B cell (primary cell): ENCODE results near the gene GATA1. TPM values are rescaled to one million over a fixed set of nuclear protein-coding genes. Genes with fewer than 3 reads are reported as not detected.

Source experiments
- ATAC-seq: fragments of 200-7000 bp; cut with Tn5 transposase; one replicate; pipeline ENCODE4 v1.10.0; 2021; ENCODE audit warnings: low read depth, mild to moderate bottlenecking, moderate number of reproducible peaks, moderate library complexity
- CTCF ChIA-PET: fragments of 350-600 bp; sonication (Branson Sonifier 250); formaldehyde crosslinking; loops from one replicate; lab custom pipeline; 2021; ENCODE audit warnings: antibody characterized with exemption, inconsistent platforms; lab: Charles Lee
- POLR2A ChIA-PET: fragments of 350-600 bp; sonication (Branson Sonifier 250); formaldehyde crosslinking; loops from one replicate; lab custom pipeline; 2021; ENCODE audit warnings: antibody characterized with exemption; lab: Charles Lee
- DNase-seq: peaks from one replicate; pipeline ENCODE4 v3.0.0; 2013
- H2AFZ ChIP-seq: 2 replicates; pipeline ENCODE4 v1.6.1; 2012; ENCODE audit warnings: mild to moderate bottlenecking, low read depth, low read length; ENCODE audit not compliant: insufficient read depth, poor library complexity, severe bottlenecking
- H3K27ac ChIP-seq, 2 donors: 1 replicate in 1 of 2; 2 replicates in 1 of 2; pipeline ENCODE4 v1.5.1; 2012 to 2013; ENCODE audit warnings: low read length in 2 of 2, mild to moderate bottlenecking in 2 of 2, moderate library complexity in 1 of 2
- H3K27me3 ChIP-seq, 4 experiments: fragments of 200-600 bp in 1 of 4; sonication (generic) in 1 of 4; replicated peaks in 1 of 4; 1 replicate in 2 of 4; 2 replicates in 2 of 4; pipeline versions ENCODE4 v1.6.1 to v1.7.0; 2013 to 2016; ENCODE audit warnings: low read length in 3 of 4, mild to moderate bottlenecking in 2 of 4, mixed read lengths in 1 of 4, moderate library complexity in 1 of 4; ENCODE audit not compliant: insufficient read depth in 4 of 4, control insufficient read depth in 3 of 4; ENCODE audit errors: control extremely low read depth in 1 of 4
- H3K36me3 ChIP-seq, 2 experiments: replicated peaks in 1 of 2; 1 replicate in 1 of 2; 2 replicates in 1 of 2; pipeline versions ENCODE4 v1.6.1 to v1.7.1; 2013; ENCODE audit warnings: low read length in 1 of 2; ENCODE audit not compliant: insufficient read depth in 2 of 2, control insufficient read depth in 1 of 2; ENCODE audit errors: control extremely low read depth in 1 of 2, extremely low read depth in 1 of 2
- H3K4me1 ChIP-seq, 2 donors: fragments of 200-600 bp in 1 of 2; sonication (generic) in 1 of 2; 1 replicate in 1 of 2; 2 replicates in 1 of 2; pipeline versions ENCODE4 v1.5.1 to v1.6.1; 2013 to 2017; ENCODE audit warnings: low read length in 2 of 2; ENCODE audit not compliant: control insufficient read depth in 2 of 2, insufficient read depth in 2 of 2
- H3K4me2 ChIP-seq: replicated peaks from 2 replicates; pipeline ENCODE3; 2012; ENCODE audit warnings: mild to moderate bottlenecking, low read depth, low read length; ENCODE audit not compliant: poor library complexity, severe bottlenecking
- H3K4me3 ChIP-seq, 5 experiments: fragments of 200-600 bp in 1 of 5; sonication (generic) in 1 of 5; 1 replicate in 3 of 5; 2 replicates in 2 of 5; pipeline versions ENCODE4 v1.5.1 to v1.7.0; 2011 to 2016; ENCODE audit warnings: low read length in 4 of 5, mild to moderate bottlenecking in 4 of 5, low read depth in 2 of 5, control low read depth in 1 of 5, moderate library complexity in 1 of 5; ENCODE audit not compliant: insufficient read depth in 1 of 5; ENCODE audit errors: control extremely low read depth in 1 of 5, extremely low read depth in 1 of 5
- H3K79me2 ChIP-seq: fragments of 200-600 bp; sonication (generic); one replicate; pipeline ENCODE4 v1.6.0; 2016; ENCODE audit warnings: low read length; ENCODE audit not compliant: control insufficient read depth, insufficient read depth
- H3K9ac ChIP-seq: fragments of 200-600 bp; sonication (generic); 2 replicates; pipeline ENCODE4 v1.6.1; 2017; ENCODE audit warnings: mild to moderate bottlenecking, low read length, moderate library complexity
- H3K9me3 ChIP-seq, 3 donors: one replicate each; pipeline versions ENCODE4 v1.6.1 to v1.7.1; 2013; ENCODE audit warnings: low read length in 2 of 3; ENCODE audit not compliant: control insufficient read depth in 2 of 3, insufficient read depth in 1 of 3; ENCODE audit errors: control extremely low read depth in 1 of 3
- H4K20me1 ChIP-seq: 2 replicates; pipeline ENCODE4 v1.6.0; 2012; ENCODE audit warnings: mild to moderate bottlenecking, low read length; ENCODE audit not compliant: insufficient read depth, control insufficient read depth, poor library complexity, severe bottlenecking
- H3K27ac Mint-ChIP-seq: one replicate; pipeline ENCODE4 v1.8.0; 2021; ENCODE audit warnings: mixed read lengths
- H3K27me3 Mint-ChIP-seq: one replicate; pipeline ENCODE4 v1.8.0; 2021; ENCODE audit warnings: mixed read lengths
- H3K4me1 Mint-ChIP-seq: one replicate; pipeline ENCODE4 v1.8.0; 2021; ENCODE audit warnings: mixed read lengths
- H3K4me3 Mint-ChIP-seq: one replicate; pipeline ENCODE4 v1.8.0; 2021; ENCODE audit warnings: mixed read lengths
- H3K9me3 Mint-ChIP-seq: one replicate; pipeline ENCODE4 v1.8.0; 2022; ENCODE audit warnings: mixed read lengths; ENCODE audit not compliant: insufficient read depth
- CTCF ChIP-seq: fragments of 200-600 bp; IDR thresholded peaks from one replicate; pipeline ENCODE4 v1.8.0; 2022; ENCODE audit warnings: antibody characterized with exemption, mild to moderate bottlenecking
- EZH2 ChIP-seq: IDR thresholded peaks from 2 replicates; pipeline ENCODE4 v1.6.1; 2012; ENCODE audit warnings: borderline replicate concordance, low read depth, mild to moderate bottlenecking, moderate library complexity, low read length; ENCODE audit not compliant: insufficient read depth, poor library complexity, severe bottlenecking
- WGBS: methylation state at CpG from one replicate; pipeline ENCODE4 v1.1.5; 2013; ENCODE audit warnings: missing lambda C conversion rate; ENCODE audit not compliant: insufficient coverage; 5-methylcytosine and 5-hydroxymethylcytosine counted together
- intact Hi-C: fragments of 100-400 bp; cut with micrococcal nuclease; formaldehyde crosslinking; loops from one replicate; pipeline ENCODE4 v1.10.0; 2022
- polyA plus RNA-seq: library from polyadenylated mRNA; depleted of rRNA; stranded (reverse); fragments of >200 nt; gene quantifications from 2 replicates; pipeline ENCODE4 v1.2.3, GENCODE V29; 2012
- total RNA-seq, 2 donors: library from RNA; stranded (reverse); fragments of 120-200 nt in 1 of 2; gene quantifications; 1 replicate in 1 of 2; 2 replicates in 1 of 2; pipeline versions ENCODE4 v1.2.3 to v1.2.4, GENCODE V29; 2013 to 2022

Gene GATA1
- total and polyA plus RNA-seq, 2 donors (not counting 1 experiment from before 2014, with no cell fraction given), result not detected

- H3K4me3 ChIP-seq, result no peak overlapping the region
- no peaks in the 10 kb centered on the region for H4K20me1 ChIP-seq
- H3K27me3 Mint-ChIP-seq, result peaks cover 53% of the 10 kb centered on the region
- H3K79me2 ChIP-seq, result no peaks in the 10 kb centered on the region
- intact Hi-C loops, result no loop called here
- no peak overlapping the region for H3K27ac Mint-ChIP-seq
- H3K36me3 ChIP-seq, result no peaks in the 10 kb centered on the region
- H3K27me3 ChIP-seq, result peaks cover 0 to 34% (median 8%) of the 10 kb centered on the region in 4 experiments
- POLR2A ChIA-PET, result no interaction called here
- H3K27ac ChIP-seq, result no peak overlapping the region
- H3K9ac ChIP-seq, result no peak overlapping the region
- no peak overlapping the region for H3K4me2 ChIP-seq
- H3K4me1 Mint-ChIP-seq, result peaks cover 14% of the 10 kb centered on the region
- TF ChIP-seq CTCF, result no peak
- no peaks in the 10 kb centered on the region for H3K9me3 Mint-ChIP-seq
- H3K4me3 Mint-ChIP-seq, result no peak overlapping the region
- CTCF ChIA-PET, result no interaction called here
- H3K9me3 ChIP-seq, result peaks cover 0 to 5% (median 0%) of the 10 kb centered on the region in 3 donors
- H3K4me1 ChIP-seq, result peaks cover 8 to 13% of the 10 kb centered on the region in 2 donors
- ATAC-seq, result no peak
- H2AFZ ChIP-seq, result no peak overlapping the region
- DNase-seq, result no peak
- 15% methylated on average over 55 of the region's 58 CpGs for WGBS
Observed at GRCh38 chrX:48831136-48831908, 44.9 kb downstream of the GATA1 start.

DNA sequence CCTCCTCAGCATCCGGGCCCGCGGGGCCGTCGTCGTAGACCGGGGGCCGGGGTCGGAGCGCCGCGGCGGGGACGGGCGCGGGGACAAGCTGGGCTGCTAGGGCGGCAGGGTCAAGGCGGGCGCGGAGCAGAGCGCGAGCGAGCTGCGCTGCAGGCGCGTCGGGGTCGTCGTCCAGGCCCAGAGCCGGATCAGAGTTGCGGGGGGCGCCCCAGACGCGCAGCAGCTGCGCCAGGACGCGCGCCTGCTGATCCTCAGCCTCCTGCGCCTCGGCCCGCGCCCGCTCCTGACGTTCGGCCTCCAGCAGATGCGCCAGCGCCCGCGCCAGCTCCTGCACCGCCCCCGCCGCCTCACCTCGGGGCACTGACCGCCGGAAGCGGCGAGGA is 45.5 kb downstream of the GATA1 start:
- H3K9me3 Mint-ChIP-seq, result no peaks in the 10 kb centered on the region
- no peaks in the 10 kb centered on the region for H3K36me3 ChIP-seq
- peaks cover 0 to 5% (median 0%) of the 10 kb centered on the region in 3 donors for H3K9me3 ChIP-seq
- no peaks in the 10 kb centered on the region for H3K79me2 ChIP-seq
- no peak overlapping the region for H3K4me3 Mint-ChIP-seq
- H3K27me3 ChIP-seq, result peaks cover 0 to 34% (median 7%) of the 10 kb centered on the region in 4 experiments
- H3K4me2 ChIP-seq, result no peak overlapping the region
- H3K27me3 Mint-ChIP-seq, result peaks cover 55% of the 10 kb centered on the region
- no peak overlapping the region for H3K27ac Mint-ChIP-seq
- peaks cover 8 to 13% of the 10 kb centered on the region in 2 donors for H3K4me1 ChIP-seq
- CTCF ChIA-PET, result no interaction called here
- intact Hi-C loops, result no loop called here
- H3K4me1 Mint-ChIP-seq, result peaks cover 15% of the 10 kb centered on the region
- WGBS, result 10% methylated on average over 53 of the region's 57 CpGs
- TF ChIP-seq EZH2 (no peak), CTCF (no peak)
- POLR2A ChIA-PET, result no interaction called here
- DNase-seq (no peak), ATAC-seq (no peak)
- H3K27ac ChIP-seq, result no peak overlapping the region
- H2AFZ ChIP-seq, result no peak overlapping the region
- no peak overlapping the region for H3K4me3 ChIP-seq
- H3K9ac ChIP-seq, result no peak overlapping the region
- H4K20me1 ChIP-seq, result no peaks in the 10 kb centered on the region
